HepG2 (cell line): ENCODE measurements around the gene P2RY6. TPM values are rescaled to one million over a fixed set of nuclear protein-coding genes. Genes with fewer than 3 reads are reported as not detected.

Experiments used
- polyA plus RNA-seq, 8 experiments: library from polyadenylated mRNA; depleted of rRNA in 3 of 8; stranded (reverse) in 7 of 8; unstranded in 1 of 8; fragments of >200 nt; fragmentation: Illumina TruSeq in 4 of 8; extraction: Trizol in 4 of 8; gene quantifications; 2 replicates each; pipeline versions ENCODE4 v1.2.1 to v1.2.3, GENCODE V29; 2011 to 2016; ENCODE audit warnings: low read depth in 4 of 8, missing spikeins in 1 of 8, mixed read lengths in 1 of 8; ENCODE audit not compliant: insufficient read depth in 1 of 8
- total RNA-seq, 5 experiments: library from RNA; depleted of rRNA; stranded (reverse); fragments of >200 nt; fragmentation: Illumina TruSeq; extraction: Trizol; gene quantifications; 2 replicates each; pipeline ENCODE4 v1.2.3, GENCODE V29; 2016; ENCODE audit warnings: low read depth in 1 of 5

The P2RY6 gene
- total and polyA plus RNA-seq, 2 of the 13 experiments (the other 11 are each of a cell fraction or from before 2014, with no cell fraction given), result 0.09 to 0.29 TPM

Other genes starting within 250 kb of the P2RY6 start
- gene FCHSD2, start 130.0 kb upstream of the P2RY6 start, total RNA-seq (2016; rRNA removed; fragmentation: Illumina TruSeq; extraction: Trizol), result 20.5 and 23.6 TPM in 2 replicates
- gene FCHSD2, start 130.0 kb upstream of the P2RY6 start, polyA plus RNA-seq (2011; rRNA removed), result 24.6 and 24.8 TPM in 2 replicates
- 3.0 and 3.1 TPM in 2 replicates for gene P2RY2, start 54.1 kb upstream of the P2RY6 start, total RNA-seq (2016; rRNA removed; fragmentation: Illumina TruSeq; extraction: Trizol)
- 0.95 and 1.6 TPM in 2 replicates for gene P2RY2, start 54.1 kb upstream of the P2RY6 start, polyA plus RNA-seq (2011; rRNA removed)
- gene ARHGEF17, start 35.9 kb downstream of the P2RY6 start, total RNA-seq (2016; rRNA removed; fragmentation: Illumina TruSeq; extraction: Trizol), result 5.7 and 10.7 TPM in 2 replicates
- 28.8 and 37.7 TPM in 2 replicates for gene ARHGEF17, start 35.9 kb downstream of the P2RY6 start, polyA plus RNA-seq (2011; rRNA removed)
- 1.6 and 4.7 TPM in 2 replicates for gene RELT, start 104.1 kb downstream of the P2RY6 start, total RNA-seq (2016; rRNA removed; fragmentation: Illumina TruSeq; extraction: Trizol)
- gene RELT, start 104.1 kb downstream of the P2RY6 start, polyA plus RNA-seq (2011; rRNA removed), result 2.5 and 3.5 TPM in 2 replicates